Activated CD4-positive, alpha-beta T cell treated with anti-CD3 and anti-CD28 coated beads for 24 hours (primary cell): ENCODE measurements around the gene FAM131B.

Source experiments
- DNase-seq, 2 donors: peaks; one replicate each; pipeline ENCODE4 v3.0.0-alpha.2; 2020; ENCODE audit warnings: low read depth in 2 of 2

Gene FAM131B

GRCh38 chr7:143322760-143323633 lies 39.5 kb downstream of the FAM131B start:
- DNase-seq, result no peak

DNA sequence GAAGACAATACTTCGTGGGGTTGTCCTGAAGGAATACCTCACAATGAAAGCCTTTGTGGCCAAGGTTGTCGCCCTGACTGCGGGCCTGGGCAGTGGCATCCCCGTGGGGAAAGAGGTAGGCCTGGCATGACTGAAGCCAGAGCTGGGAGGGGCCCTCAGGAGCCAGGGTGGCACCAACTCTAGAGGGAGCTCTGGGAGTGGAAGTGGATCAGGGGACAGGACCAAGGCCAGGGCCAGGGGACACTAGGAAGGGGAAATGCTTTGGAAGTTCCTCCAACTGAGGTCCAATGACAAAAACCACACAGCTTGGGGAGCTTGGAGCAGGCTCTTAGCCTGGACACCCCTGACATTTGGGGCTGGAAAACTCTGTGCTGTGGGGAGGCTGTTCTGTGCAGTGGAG lies 40.8 kb downstream of the FAM131B start:
- no peak for DNase-seq

- no peak for DNase-seq
These were observed 41.3 kb downstream of the FAM131B start for GRCh38 chr7:143321242-143321641.

DNA sequence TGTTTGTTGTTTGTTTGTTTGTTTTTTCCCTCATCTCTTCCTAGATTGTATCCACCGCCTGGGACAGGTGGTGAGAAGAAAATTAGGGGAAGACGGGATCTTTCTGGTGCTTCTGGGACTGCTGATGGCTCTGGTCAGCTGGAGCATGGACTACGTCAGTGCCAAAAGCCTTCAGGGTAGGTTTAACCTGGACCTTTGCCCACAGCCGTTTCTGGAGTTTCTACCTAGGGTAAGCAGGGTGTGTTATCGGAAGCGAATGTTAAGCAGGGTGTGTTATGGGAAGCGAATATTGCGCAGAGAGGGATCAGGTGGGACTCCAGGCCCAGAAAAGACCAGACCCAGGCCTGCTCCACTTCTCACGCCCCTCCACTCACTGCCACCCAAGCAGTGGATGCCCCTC lies 41.9 kb downstream of the FAM131B start:
- DNase-seq, result no peak

- no peak for DNase-seq
These were observed 43.9 kb downstream of the FAM131B start for GRCh38 chr7:143318661-143319060.

DNA sequence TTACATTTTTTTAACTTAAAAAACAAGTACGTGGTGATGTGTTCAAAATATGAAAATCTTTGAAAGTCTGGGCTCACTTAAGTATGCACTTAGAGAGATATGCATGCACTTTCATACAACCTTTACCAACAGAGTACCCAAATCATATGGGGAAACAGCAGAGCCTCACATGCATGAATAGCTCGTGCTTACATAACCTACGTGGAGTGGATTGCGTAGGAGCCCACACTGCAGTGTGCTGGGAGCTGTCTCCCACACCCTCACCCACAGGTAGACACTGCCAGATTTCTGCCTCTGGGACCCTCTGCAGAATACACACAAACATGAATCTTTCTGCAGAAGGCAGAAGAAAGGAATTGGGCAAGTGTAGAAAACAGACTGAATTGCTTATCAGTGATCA lies 46.0 kb downstream of the FAM131B start:
- DNase-seq, result no peak

GRCh38 chr7:143315776-143316175 lies 46.7 kb downstream of the FAM131B start, which contains the start of gene CLCN1:
Gene CLCN1, plus strand, starts transcription at chr7:143316111. Its CDS starts 102 bp downstream, at chr7:143316213.
- no peak for DNase-seq

GRCh38 chr7:143314127-143314526 lies 48.4 kb downstream of the FAM131B start:
- DNase-seq, result no peak

DNA sequence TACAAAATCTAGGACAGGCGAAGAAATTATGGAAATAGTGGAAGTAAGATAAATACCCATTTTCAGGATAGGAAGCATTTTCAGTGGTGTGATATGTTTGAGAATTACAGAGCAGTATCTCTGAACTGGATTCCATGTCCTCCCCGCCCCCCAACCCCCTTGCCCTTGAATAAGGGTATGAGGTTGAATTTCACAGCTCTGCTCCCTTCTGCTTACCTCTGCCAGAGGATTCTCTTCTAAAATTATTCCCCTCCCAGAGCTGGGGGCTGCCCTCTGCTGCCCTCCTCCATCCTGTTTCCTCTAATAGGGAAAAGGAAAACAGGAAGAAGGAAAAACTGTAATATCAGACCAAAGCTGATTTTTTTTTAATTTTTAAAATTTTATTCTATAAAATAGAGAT lies 53.9 kb downstream of the FAM131B start:
- DNase-seq, result no peak

DNA sequence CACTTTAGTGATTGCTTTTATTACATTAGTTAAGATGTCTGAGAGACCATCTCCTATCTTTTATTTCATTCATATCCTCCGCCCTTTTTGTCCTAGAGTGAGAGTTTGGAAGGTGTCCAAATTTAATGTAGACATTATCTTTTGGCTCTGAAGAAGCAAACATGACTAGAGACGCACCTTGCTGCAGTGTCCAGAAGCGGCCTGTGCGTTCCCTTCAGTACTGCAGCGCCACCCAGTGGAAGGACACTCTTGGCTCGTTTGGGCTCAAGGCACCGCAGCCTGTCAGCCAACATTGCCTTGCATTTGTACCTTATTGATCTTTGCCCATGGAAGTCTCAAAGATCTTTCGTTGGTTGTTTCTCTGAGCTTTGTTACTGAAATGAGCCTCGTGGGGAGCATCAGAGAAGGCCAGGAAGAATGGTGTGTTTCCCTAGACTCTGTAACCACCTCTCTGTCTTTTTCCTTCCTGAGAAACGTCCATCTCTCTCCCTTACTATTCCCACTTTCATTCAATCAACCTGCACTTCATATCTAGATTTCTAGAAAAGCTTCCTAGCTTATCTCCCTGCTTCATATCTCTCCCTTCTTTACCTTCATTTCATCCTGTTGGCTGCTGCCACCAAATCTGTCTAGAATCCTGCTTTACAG lies 57.0 kb downstream of the FAM131B start:
- DNase-seq, result peak; percentile 58 to 68

DNA sequence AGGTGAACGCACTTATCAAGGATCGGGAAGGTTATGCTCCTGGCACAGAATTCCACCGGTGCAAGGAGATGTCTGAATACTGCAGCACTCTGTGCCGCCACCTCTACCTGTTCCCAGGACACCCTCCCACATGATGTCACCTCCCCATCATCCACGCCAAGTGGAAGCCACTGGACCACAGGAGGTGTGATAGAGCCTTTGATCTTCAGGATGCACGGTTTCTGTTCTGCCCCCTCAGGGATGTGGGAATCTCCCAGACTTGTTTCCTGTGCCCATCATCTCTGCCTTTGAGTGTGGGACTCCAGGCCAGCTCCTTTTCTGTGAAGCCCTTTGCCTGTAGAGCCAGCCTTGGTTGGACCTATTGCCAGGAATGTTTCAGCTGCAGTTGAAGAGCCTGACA lies 57.6 kb downstream of the FAM131B start:
- DNase-seq, result no peak

- no peak for DNase-seq
These were observed 58.8 kb downstream of the FAM131B start for GRCh38 chr7:143303733-143304132.
